SU-DHL-6 (cell line): Measurements from ENCODE around the gene ACOX3.

Source experiments
- H2AFZ ChIP-seq: fragments of 200-600 bp; sonication (generic); 2 replicates; pipeline ENCODE4 v1.6.1; 2014; ENCODE audit warnings: low read depth, mild to moderate bottlenecking, moderate library complexity, mixed read lengths, antibody characterized with exemption, low read length; ENCODE audit not compliant: severe bottlenecking
- H3F3A ChIP-seq: fragments of 200-600 bp; shearing (Covaris generic); 2 replicates; pipeline ENCODE4 v1.6.0; 2016; ENCODE audit warnings: antibody characterized with exemption, mild to moderate bottlenecking; ENCODE audit not compliant: insufficient read depth
- H3K27ac ChIP-seq: fragments of 200-600 bp; sonication (generic); 2 replicates; pipeline ENCODE4 v1.5.1; 2016; ENCODE audit warnings: low read depth, mild to moderate bottlenecking, low read length, moderate library complexity, mixed read lengths
- H3K27me3 ChIP-seq: fragments of 200-600 bp; sonication (generic), shearing (Covaris generic); 2 replicates; pipeline ENCODE4 v1.6.0; 2014; ENCODE audit warnings: mild to moderate bottlenecking, low read length
- H3K36me3 ChIP-seq: fragments of 200-600 bp; sonication (generic); 2 replicates; pipeline ENCODE4 v1.6.1; 2014; ENCODE audit warnings: mild to moderate bottlenecking, low read length, mixed read lengths
- H3K4me2 ChIP-seq: fragments of 300-600, 200-600 bp; shearing (Covaris generic), sonication (generic); 2 replicates; pipeline ENCODE4 v1.6.0; 2014; ENCODE audit warnings: low read length, low read depth, mild to moderate bottlenecking; ENCODE audit not compliant: poor library complexity, severe bottlenecking
- H3K4me3 ChIP-seq: fragments of 200-600 bp; sonication (generic); 2 replicates; pipeline ENCODE4 v1.5.1; 2014; ENCODE audit warnings: antibody characterized with exemption, low read length, mild to moderate bottlenecking, mixed read lengths; ENCODE audit not compliant: insufficient read depth, poor library complexity, severe bottlenecking
- H3K79me2 ChIP-seq: fragments of 200-600 bp; sonication (generic); 2 replicates; pipeline ENCODE4 v1.6.1; 2014; ENCODE audit warnings: mild to moderate bottlenecking, low read length, moderate library complexity; ENCODE audit not compliant: insufficient read depth
- H3K9ac ChIP-seq: fragments of 200-600 bp; sonication (generic); 2 replicates; pipeline ENCODE4 v1.7.0; 2014; ENCODE audit warnings: mild to moderate bottlenecking, low read length
- H3K9me2 ChIP-seq: fragments of 200-600 bp; sonication (generic); replicated peaks from 2 replicates; pipeline ENCODE4 v1.6.1; 2014; ENCODE audit warnings: low read length; ENCODE audit not compliant: insufficient read depth
- H3K9me3 ChIP-seq: fragments of 200-600 bp; sonication (generic); 2 replicates; pipeline ENCODE4 v1.6.1; 2014; ENCODE audit warnings: low read length, mixed read lengths; ENCODE audit not compliant: insufficient read depth
- H4K20me1 ChIP-seq: fragments of 200-600 bp; sonication (generic); 2 replicates; pipeline ENCODE4 v1.6.1; 2014; ENCODE audit warnings: low read depth, mild to moderate bottlenecking, antibody characterized with exemption, low read length, moderate library complexity, mixed read lengths
- EZH2phosphoT487 ChIP-seq: fragments of 200-600 bp; sonication (generic), shearing (Covaris generic); conservative IDR thresholded peaks from 2 replicates; pipeline ENCODE4 v1.6.1; 2018; ENCODE audit warnings: mild to moderate bottlenecking, antibody characterized with exemption, low read length, moderate library complexity, mixed read lengths
- TF ChIP-seq, protein P1 (sequence below): fragments of 200-600 bp; sonication (generic); IDR thresholded peaks from one replicate; pipeline ENCODE4 v1.5.1; 2017; ENCODE audit warnings: antibody characterized with exemption, mild to moderate bottlenecking, low read length, moderate library complexity; ENCODE audit not compliant: insufficient read depth, poor library complexity, severe bottlenecking

The ACOX3 gene

DNA sequence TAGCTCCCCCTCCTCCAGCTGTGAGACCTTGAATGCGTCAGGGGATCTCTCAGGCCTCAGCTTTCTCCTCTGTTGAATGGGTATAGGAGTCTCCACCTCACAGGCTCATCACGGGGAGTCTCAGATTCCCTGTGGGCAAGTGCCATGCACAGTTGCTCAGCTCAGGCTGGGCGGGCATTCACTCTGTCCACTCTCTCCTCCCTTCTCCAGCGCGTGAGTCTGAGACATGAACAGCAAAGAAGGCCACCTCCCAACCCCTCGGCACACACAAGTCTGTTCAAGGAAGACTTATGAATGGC is 111.0 kb downstream of the ACOX3 start:
- no peak for TF ChIP-seq EZH2phosphoT487
- H3K36me3 ChIP-seq: no peaks in the 10 kb centered on the region
- no peaks in the 10 kb centered on the region for H3K9me3 ChIP-seq
- no peaks in the 10 kb centered on the region for H3K9me2 ChIP-seq
- no peak overlapping the region for H3K27ac ChIP-seq
- no peak overlapping the region for H3K9ac ChIP-seq
- H4K20me1 ChIP-seq: no peaks in the 10 kb centered on the region
- no peaks in the 10 kb centered on the region for H3K27me3 ChIP-seq
- no peak overlapping the region for H3K4me2 ChIP-seq
- H3K4me3 ChIP-seq: no peak overlapping the region
- H3K79me2 ChIP-seq: no peaks in the 10 kb centered on the region
- H3F3A ChIP-seq: no peaks in the 10 kb centered on the region
- H2AFZ ChIP-seq: no peak overlapping the region

DNA sequence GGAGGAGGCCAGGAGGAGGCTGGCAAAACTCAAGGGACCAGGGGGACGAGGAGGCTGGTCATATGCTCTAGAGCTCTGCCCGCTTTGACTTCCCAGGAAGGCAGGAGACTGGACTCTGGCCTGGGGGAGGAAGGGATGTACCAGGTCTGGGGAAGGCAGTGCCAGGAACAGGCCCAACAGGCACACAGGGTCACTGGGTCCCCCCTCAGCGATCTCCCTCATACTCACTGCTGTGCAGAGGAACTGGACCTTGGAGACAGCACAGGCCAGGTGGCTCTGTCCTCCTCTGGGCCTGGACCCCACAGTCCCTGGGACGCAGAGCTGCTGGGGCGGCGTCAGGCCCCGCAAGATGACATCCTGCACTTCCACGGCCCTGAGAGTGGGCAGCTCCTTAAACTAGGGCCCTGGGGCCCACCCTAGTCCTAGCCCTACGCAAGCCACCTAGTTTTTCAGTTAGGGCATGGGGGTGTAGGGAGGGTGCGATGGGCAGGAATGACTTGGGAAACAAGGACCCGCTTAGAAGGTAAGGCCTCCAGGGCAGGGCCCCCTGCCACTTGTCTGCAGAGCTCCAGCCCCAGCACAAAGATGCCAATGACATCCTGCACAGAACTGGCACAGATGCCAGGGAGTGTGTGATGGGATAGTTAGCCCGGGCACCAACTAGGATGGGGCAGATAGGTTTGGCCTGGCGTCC is 111.5 kb downstream of the ACOX3 start:
- Histone ChIP-seq H3K4me2 (no peak overlapping the region), H4K20me1 (no peaks in the 10 kb centered on the region), H3K79me2 (no peaks in the 10 kb centered on the region), H3K4me3 (no peak overlapping the region), H3K27me3 (no peaks in the 10 kb centered on the region), H3K27ac (no peak overlapping the region), H3F3A (no peaks in the 10 kb centered on the region), H3K36me3 (no peaks in the 10 kb centered on the region), H3K9me2 (no peaks in the 10 kb centered on the region), H3K9ac (no peak overlapping the region), H2AFZ (no peak overlapping the region), H3K9me3 (no peaks in the 10 kb centered on the region)
- TF ChIP-seq, protein P1, sequence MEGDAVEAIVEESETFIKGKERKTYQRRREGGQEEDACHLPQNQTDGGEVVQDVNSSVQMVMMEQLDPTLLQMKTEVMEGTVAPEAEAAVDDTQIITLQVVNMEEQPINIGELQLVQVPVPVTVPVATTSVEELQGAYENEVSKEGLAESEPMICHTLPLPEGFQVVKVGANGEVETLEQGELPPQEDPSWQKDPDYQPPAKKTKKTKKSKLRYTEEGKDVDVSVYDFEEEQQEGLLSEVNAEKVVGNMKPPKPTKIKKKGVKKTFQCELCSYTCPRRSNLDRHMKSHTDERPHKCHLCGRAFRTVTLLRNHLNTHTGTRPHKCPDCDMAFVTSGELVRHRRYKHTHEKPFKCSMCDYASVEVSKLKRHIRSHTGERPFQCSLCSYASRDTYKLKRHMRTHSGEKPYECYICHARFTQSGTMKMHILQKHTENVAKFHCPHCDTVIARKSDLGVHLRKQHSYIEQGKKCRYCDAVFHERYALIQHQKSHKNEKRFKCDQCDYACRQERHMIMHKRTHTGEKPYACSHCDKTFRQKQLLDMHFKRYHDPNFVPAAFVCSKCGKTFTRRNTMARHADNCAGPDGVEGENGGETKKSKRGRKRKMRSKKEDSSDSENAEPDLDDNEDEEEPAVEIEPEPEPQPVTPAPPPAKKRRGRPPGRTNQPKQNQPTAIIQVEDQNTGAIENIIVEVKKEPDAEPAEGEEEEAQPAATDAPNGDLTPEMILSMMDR: no peak
- no peak for TF ChIP-seq EZH2phosphoT487

DNA sequence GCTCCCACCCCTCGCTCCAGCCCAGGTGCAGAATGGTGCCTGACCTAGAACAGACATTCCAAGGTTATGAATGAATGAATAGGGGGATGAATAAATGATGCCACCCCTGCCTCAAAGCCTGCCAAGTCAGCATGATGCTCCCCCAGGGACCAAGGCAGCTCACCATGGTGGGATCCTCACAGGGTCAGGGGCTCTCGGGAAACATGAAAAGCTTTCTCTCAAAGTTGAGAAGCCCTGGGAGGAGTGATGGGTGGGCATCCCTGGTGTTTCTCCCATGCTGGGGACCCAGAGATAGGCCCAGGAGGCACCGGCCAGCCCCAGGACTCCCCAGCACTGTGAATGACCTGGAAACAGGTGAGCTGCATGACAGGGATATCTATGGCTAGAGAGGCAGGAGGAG is 112.1 kb downstream of the ACOX3 start:
- Histone ChIP-seq H3K4me3 (no peak overlapping the region), H4K20me1 (no peaks in the 10 kb centered on the region), H3K27ac (no peak overlapping the region), H2AFZ (no peak overlapping the region), H3K9me2 (no peaks in the 10 kb centered on the region), H3K79me2 (no peaks in the 10 kb centered on the region), H3K9ac (no peak overlapping the region), H3K9me3 (no peaks in the 10 kb centered on the region), H3K27me3 (no peaks in the 10 kb centered on the region), H3K36me3 (no peaks in the 10 kb centered on the region), H3F3A (no peaks in the 10 kb centered on the region), H3K4me2 (no peak overlapping the region)
- no peak for TF ChIP-seq EZH2phosphoT487
- TF ChIP-seq, protein P1: no peak

DNA sequence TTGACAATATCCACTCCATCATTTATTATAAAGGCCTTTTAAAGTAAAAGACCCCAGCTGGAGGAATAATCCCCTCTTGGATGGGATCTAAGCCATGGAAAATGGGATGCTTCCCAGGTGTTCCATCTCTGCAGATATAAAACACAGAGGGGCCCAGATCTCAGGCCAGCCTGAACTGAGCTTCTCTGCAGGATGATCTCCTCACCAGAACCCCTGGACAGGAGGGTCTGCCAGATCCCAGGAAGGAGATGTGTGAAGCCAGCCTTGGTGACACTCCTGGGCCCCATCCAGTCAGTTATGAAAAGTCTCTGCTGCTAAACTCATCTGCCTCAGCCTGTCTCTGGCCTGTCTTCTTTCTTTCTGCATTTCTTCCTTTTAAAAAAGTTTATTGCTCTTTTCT is 114.3 kb downstream of the ACOX3 start:
- H3K27ac ChIP-seq: no peak overlapping the region
- H3K9ac ChIP-seq: no peak overlapping the region
- H3K9me3 ChIP-seq: no peaks in the 10 kb centered on the region
- no peaks in the 10 kb centered on the region for H4K20me1 ChIP-seq
- H3F3A ChIP-seq: no peaks in the 10 kb centered on the region
- H3K4me2 ChIP-seq: no peak overlapping the region
- H3K9me2 ChIP-seq: no peaks in the 10 kb centered on the region
- no peak overlapping the region for H2AFZ ChIP-seq
- TF ChIP-seq EZH2phosphoT487: no peak
- TF ChIP-seq, protein P1: no peak
- H3K36me3 ChIP-seq: no peaks in the 10 kb centered on the region
- no peaks in the 10 kb centered on the region for H3K79me2 ChIP-seq
- H3K4me3 ChIP-seq: no peak overlapping the region
- H3K27me3 ChIP-seq: no peaks in the 10 kb centered on the region
